Kidney (tissue), 14 donors: Measurements from ENCODE around the gene ANKRD60. TPM values are rescaled to one million over a fixed set of nuclear protein-coding genes. Genes with fewer than 3 reads are reported as not detected.

Experiments
- DNase-seq, 5 donors: peaks; one replicate each; pipeline ENCODE4 v3.0.0-alpha.2; 2013 to 2020
- FAIRE-seq: peaks from 2 replicates; lab custom pipeline; 2012; peaks lifted over from hg19 to GRCh38; lab: Jason Lieb, UNC
- H3K27ac ChIP-seq, 2 donors: one replicate each; pipeline ENCODE4 v1.7.0; 2013; ENCODE audit warnings: low read depth in 2 of 2, low read length in 2 of 2, inconsistent platforms in 1 of 2
- H3K27me3 ChIP-seq: one replicate; pipeline ENCODE4 v1.7.1; 2013; ENCODE audit warnings: low read length, inconsistent platforms; ENCODE audit not compliant: control insufficient read depth, insufficient read depth
- H3K36me3 ChIP-seq, 3 donors: one replicate each; pipeline versions ENCODE4 v1.7.0 to v1.7.1; 2013; ENCODE audit warnings: low read length in 3 of 3, control low read depth in 1 of 3, inconsistent platforms in 1 of 3; ENCODE audit not compliant: insufficient read depth in 3 of 3, control insufficient read depth in 2 of 3
- H3K4me1 ChIP-seq, 3 donors: one replicate each; pipeline versions ENCODE4 v1.7.0 to v1.7.1; 2013; ENCODE audit warnings: low read length in 3 of 3, inconsistent platforms in 1 of 3, low read depth in 1 of 3; ENCODE audit not compliant: control insufficient read depth in 2 of 3, insufficient read depth in 2 of 3
- H3K4me3 ChIP-seq, 3 donors: one replicate each; pipeline versions ENCODE4 v1.7.0 to v1.8.1; 2013; ENCODE audit warnings: low read length in 3 of 3, control low read depth in 1 of 3, inconsistent platforms in 1 of 3
- H3K9ac ChIP-seq, 3 donors: one replicate each; pipeline versions ENCODE4 v1.7.0 to v1.7.1; 2013; ENCODE audit warnings: low read length in 3 of 3, control low read depth in 1 of 3, inconsistent platforms in 1 of 3
- H3K9me3 ChIP-seq, 3 donors: one replicate each; pipeline versions ENCODE4 v1.7.0 to v1.7.1; 2013; ENCODE audit warnings: low read length in 3 of 3, control low read depth in 1 of 3, inconsistent platforms in 1 of 3; ENCODE audit not compliant: control insufficient read depth in 2 of 3, insufficient read depth in 1 of 3
- intact Hi-C: fragments of 100-400 bp; cut with DNase I; formaldehyde crosslinking; loops from one replicate; pipeline ENCODE4 v1.11.1; 2022
- polyA plus RNA-seq: library from polyadenylated mRNA; stranded (reverse); fragments of 350-450 nt; fragmentation: Illumina TruSeq; extraction: RNeasy Lipid Tissue Mini Kit (QIAGEN cat#74804); gene quantifications from one replicate; pipeline ENCODE4 v1.2.3, GENCODE V29; 2014; ENCODE audit warnings: low read depth, low replicate concordance; ENCODE audit not compliant: insufficient read depth
- total RNA-seq: library from RNA; stranded (reverse); fragmentation: NEBNext Ultra II Directional; extraction: Animal tissue kit (Norgen Biotek cat#: 25700); gene quantifications from one replicate; pipeline ENCODE4 v1.2.1, GENCODE V29; 2021
- TF ChIP-seq, protein P1 (sequence below): IDR thresholded peaks from 3 replicates; pipeline ENCODE4 v1.5.1; 2012; ENCODE audit warnings: mild to moderate bottlenecking, moderate library complexity, borderline replicate concordance; ENCODE audit not compliant: insufficient read depth; ENCODE audit errors: extremely low read depth
- donor health status: control.
- donor health status: control.
- donor health status: control.
- donor health status: control.
- donor health status: control.
- donor health status: DM: yes; HTN: yes; CAD: no.
- donor health status: Normal renal cell carcinoma (clear cell type).

ANKRD60 gene
- total and polyA plus RNA-seq, 2 donors from 2014 or later: not detected

DNA sequence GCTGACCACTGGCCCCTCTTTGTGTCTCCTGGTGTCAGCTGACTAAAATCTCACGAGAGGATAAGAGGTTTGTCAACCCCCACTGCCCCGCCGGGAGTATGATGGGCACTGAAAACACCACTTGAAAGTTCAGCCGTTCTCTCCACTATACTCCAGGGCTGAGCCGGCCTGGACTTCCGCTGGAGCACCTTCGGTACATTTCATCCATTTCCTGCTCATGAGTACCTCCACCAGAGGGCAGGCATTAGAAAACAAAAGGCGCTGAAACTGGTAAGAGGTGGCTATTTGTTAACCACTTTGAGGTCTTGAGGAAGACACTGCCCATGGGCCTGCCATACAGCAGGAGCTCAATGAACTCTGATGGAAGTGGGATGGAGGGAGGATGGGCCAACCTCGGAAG lies 17.9 kb upstream of the ANKRD60 start:
- Histone ChIP-seq H3K27me3 (no peaks in the 10 kb centered on the region), H3K36me3 (peaks cover 9 to 32% (median 24%) of the 10 kb centered on the region in 3 donors), H3K4me1 (no peaks in the 10 kb centered on the region), H3K9me3 (no peaks in the 10 kb centered on the region), H3K9ac (no peak overlapping the region), H3K27ac (no peak overlapping the region), H3K4me3 (no peak overlapping the region)
- TF ChIP-seq, protein P1, sequence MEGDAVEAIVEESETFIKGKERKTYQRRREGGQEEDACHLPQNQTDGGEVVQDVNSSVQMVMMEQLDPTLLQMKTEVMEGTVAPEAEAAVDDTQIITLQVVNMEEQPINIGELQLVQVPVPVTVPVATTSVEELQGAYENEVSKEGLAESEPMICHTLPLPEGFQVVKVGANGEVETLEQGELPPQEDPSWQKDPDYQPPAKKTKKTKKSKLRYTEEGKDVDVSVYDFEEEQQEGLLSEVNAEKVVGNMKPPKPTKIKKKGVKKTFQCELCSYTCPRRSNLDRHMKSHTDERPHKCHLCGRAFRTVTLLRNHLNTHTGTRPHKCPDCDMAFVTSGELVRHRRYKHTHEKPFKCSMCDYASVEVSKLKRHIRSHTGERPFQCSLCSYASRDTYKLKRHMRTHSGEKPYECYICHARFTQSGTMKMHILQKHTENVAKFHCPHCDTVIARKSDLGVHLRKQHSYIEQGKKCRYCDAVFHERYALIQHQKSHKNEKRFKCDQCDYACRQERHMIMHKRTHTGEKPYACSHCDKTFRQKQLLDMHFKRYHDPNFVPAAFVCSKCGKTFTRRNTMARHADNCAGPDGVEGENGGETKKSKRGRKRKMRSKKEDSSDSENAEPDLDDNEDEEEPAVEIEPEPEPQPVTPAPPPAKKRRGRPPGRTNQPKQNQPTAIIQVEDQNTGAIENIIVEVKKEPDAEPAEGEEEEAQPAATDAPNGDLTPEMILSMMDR: peak; percentile 5
- DNase-seq (no peak), FAIRE-seq (no peak)
- intact Hi-C loops: no loop called here

DNA sequence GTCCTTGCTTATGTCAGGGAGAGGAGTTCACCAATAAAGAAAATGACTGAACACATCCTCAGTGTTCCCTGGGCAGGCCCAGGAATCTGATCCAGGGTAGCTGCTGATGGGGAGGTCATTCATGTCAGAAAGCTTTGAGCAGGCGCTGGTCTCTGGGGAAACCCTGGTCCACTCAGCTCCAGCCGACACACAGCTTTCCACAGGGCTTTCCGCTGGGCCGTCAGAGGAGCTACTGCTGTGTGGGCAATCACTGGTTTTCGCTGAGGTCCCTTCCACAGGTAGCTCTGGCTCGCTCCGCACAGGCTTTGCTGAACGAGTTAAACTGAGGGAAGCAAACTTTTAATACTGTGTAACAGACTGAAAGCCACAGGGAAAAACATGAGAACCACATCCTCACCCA lies 17.5 kb upstream of the ANKRD60 start:
- Histone ChIP-seq H3K36me3 (peaks cover 7 to 32% (median 24%) of the 10 kb centered on the region in 3 donors), H3K27ac (no peak overlapping the region), H3K9me3 (no peaks in the 10 kb centered on the region), H3K4me3 (no peak overlapping the region), H3K27me3 (no peaks in the 10 kb centered on the region), H3K9ac (no peak overlapping the region), H3K4me1 (no peaks in the 10 kb centered on the region)
- DNase-seq: no peak
- TF ChIP-seq, protein P1: no peak
- no peak for FAIRE-seq
- intact Hi-C loops: no loop called here

DNA sequence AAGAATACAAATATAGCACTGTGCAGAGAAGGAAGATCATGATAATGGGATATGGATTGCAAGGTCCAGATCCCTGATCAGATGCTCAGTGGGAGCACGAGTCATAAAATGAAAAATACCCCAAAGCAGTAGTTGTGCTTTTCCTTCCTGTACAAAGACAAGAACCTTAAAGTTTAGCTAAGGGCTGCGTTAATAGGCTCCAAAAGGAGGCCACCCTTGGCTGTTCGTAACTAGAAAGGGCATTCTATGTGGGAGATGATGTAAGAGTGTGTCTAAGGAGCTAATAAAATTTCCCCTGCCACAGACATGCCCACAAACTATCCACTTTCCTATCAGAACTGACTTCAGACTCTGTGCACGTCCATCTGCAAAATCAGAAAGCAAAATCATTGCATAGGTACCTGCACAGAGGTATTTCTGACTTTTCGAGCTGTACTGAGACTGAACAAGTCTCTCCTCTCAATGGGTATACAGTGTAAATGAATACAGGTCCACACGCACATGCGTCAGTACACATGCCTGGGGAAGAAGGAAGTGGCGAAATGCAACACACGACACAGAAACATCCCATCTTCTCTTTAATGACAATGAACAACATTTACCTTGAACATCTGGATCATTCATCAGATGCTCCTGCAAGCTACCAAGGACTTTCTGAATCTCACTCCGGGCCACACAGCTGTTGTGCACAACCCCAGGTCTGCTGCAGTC lies 16.9 kb upstream of the ANKRD60 start:
- DNase-seq (no peak), FAIRE-seq (no peak)
- intact Hi-C loops: no loop called here
- TF ChIP-seq, protein P1: no peak
- H3K27me3 ChIP-seq: no peaks in the 10 kb centered on the region
- H3K9me3 ChIP-seq: no peaks in the 10 kb centered on the region
- H3K36me3 ChIP-seq: peaks cover 7 to 32% (median 24%) of the 10 kb centered on the region in 3 donors
- H3K27ac ChIP-seq: no peak overlapping the region
- no peaks in the 10 kb centered on the region for H3K4me1 ChIP-seq
- H3K9ac ChIP-seq: no peak overlapping the region
- no peak overlapping the region for H3K4me3 ChIP-seq
